Measurements from ENCODE around the gene CYP39A1.

The CYP39A1 gene

GRCh38 chr6:46642928-46643751, 9.5 kb downstream of the CYP39A1 start:
- no peak overlapping the region for H3K9ac ChIP-seq (ENCODE audit: low read length)

DNA sequence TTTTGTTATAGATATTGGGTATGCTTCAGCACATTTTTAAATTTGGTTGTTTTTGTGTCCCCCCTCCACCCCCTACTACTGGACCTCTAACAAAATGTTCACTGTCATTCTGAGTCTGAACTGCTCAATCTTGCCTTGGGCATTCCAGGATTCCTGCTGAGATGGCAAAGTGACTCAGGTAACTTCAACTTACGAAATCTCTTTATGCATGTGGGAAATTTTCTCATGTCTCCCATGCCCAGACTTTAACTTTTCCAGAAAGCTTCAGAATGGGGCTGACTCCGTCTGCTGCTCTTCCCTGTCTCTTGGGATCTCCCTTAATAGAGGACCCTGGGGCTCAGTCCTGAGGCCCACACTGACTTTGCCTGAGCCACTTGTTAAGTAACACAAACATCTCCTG, 14.0 kb downstream of the CYP39A1 start:
- Histone ChIP-seq H3K36me3 (ENCODE audit: control insufficient read depth, insufficient read depth, low read length) (no peaks in the 10 kb centered on the region), H3K9ac (ENCODE audit: low read length) (no peak overlapping the region), H3K27me3 (ENCODE audit: control insufficient read depth, insufficient read depth, low read length) (no peaks in the 10 kb centered on the region), H3K4me3 (ENCODE audit: low read length) (no peak overlapping the region), H3K27ac (ENCODE audit: low read depth, low read length) (no peak overlapping the region), H3K4me1 (ENCODE audit: control insufficient read depth, insufficient read depth, low read length) (no peaks in the 10 kb centered on the region)

More at GRCh38 chr6:46642928-46643751, 9.5 kb downstream of the CYP39A1 start:
- no peaks in the 10 kb centered on the region for H3K27me3 ChIP-seq (ENCODE audit: control insufficient read depth, insufficient read depth, low read length)
- no peak overlapping the region for H3K4me3 ChIP-seq (ENCODE audit: low read length)
- no peaks in the 10 kb centered on the region for H3K4me1 ChIP-seq (ENCODE audit: control insufficient read depth, insufficient read depth, low read length)
- no peaks in the 10 kb centered on the region for H3K36me3 ChIP-seq (ENCODE audit: control insufficient read depth, insufficient read depth, low read length)
- H3K27ac ChIP-seq (ENCODE audit: low read depth, low read length): no peak overlapping the region

DNA sequence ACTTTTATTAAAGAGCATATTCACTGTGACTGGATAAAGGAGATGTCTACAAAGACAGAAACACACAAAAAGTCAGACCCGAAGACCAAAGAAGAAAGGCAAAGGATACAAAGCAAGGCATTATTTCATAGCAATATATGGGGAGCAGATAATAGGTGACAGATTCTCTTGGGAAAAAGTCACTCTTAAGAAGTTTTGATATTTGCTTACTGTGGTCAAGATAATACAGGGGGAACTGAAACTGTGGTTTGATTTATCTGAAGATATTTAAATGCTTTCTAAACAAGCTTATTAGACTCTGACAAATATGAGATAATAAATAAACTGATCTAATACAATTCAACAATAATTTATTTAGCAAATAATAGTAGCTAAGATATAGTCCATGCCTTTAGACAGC, 14.7 kb downstream of the CYP39A1 start:
- Histone ChIP-seq H3K36me3 (ENCODE audit: control insufficient read depth, insufficient read depth, low read length) (no peaks in the 10 kb centered on the region), H3K9ac (ENCODE audit: low read length) (no peak overlapping the region), H3K27ac (ENCODE audit: low read depth, low read length) (no peak overlapping the region), H3K27me3 (ENCODE audit: control insufficient read depth, insufficient read depth, low read length) (no peaks in the 10 kb centered on the region), H3K4me1 (ENCODE audit: control insufficient read depth, insufficient read depth, low read length) (no peaks in the 10 kb centered on the region), H3K4me3 (ENCODE audit: low read length) (no peak overlapping the region)

DNA sequence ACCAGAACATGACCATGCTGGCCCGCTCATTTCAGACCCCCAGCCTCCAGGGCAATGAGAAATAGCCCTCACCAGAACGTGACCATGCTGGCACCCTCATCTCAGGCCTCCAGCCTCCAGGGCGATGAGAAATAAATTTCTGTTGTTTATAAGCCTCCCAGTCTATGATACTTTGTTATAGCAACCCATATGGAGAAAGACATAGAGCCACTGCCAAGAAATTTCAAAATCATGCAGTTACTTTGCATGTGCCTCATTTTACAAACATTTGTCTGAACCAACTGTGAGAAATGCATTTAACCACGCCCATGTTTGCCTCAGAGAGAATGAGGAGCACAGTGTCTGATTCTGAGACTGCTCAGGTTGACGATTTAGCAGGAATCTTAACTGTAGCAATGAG, 15.5 kb downstream of the CYP39A1 start:
- Histone ChIP-seq H3K27me3 (ENCODE audit: control insufficient read depth, insufficient read depth, low read length) (no peaks in the 10 kb centered on the region), H3K27ac (ENCODE audit: low read depth, low read length) (no peak overlapping the region), H3K4me3 (ENCODE audit: low read length) (no peak overlapping the region), H3K4me1 (ENCODE audit: control insufficient read depth, insufficient read depth, low read length) (no peaks in the 10 kb centered on the region), H3K36me3 (ENCODE audit: control insufficient read depth, insufficient read depth, low read length) (no peaks in the 10 kb centered on the region), H3K9ac (ENCODE audit: low read length) (no peak overlapping the region)

DNA sequence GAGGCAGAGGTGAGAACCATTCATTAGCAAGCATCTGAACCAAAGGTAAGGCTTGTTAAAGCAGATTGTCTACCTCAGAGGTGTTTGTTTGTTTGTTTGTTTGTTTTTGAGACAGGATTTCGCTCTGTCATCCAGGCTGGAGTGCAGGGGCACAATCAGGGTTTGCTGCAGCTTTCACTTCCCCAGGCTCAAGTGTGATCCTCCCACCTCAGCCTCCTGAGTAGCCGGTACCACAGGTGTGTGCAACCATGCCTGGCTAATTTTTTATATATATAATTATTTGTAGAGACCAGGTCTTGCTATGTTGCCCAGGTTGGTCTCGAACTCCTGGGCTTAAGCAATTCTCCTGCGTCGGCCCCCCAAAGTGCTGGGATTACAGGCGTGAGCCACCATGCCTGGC, 17.2 kb downstream of the CYP39A1 start:
- Histone ChIP-seq H3K27ac (ENCODE audit: low read depth, low read length) (no peak overlapping the region), H3K4me1 (ENCODE audit: control insufficient read depth, insufficient read depth, low read length) (no peaks in the 10 kb centered on the region), H3K4me3 (ENCODE audit: low read length) (no peak overlapping the region), H3K36me3 (ENCODE audit: control insufficient read depth, insufficient read depth, low read length) (no peaks in the 10 kb centered on the region), H3K9ac (ENCODE audit: low read length) (no peak overlapping the region), H3K27me3 (ENCODE audit: control insufficient read depth, insufficient read depth, low read length) (no peaks in the 10 kb centered on the region)

GRCh38 chr6:46632053-46632452, 20.6 kb downstream of the CYP39A1 start:
- H3K4me3 ChIP-seq (ENCODE audit: low read length): no peak overlapping the region
- H3K27ac ChIP-seq (ENCODE audit: low read depth, low read length): no peak overlapping the region
- no peaks in the 10 kb centered on the region for H3K36me3 ChIP-seq (ENCODE audit: control insufficient read depth, insufficient read depth, low read length)
- H3K4me1 ChIP-seq (ENCODE audit: control insufficient read depth, insufficient read depth, low read length): no peaks in the 10 kb centered on the region
- H3K9ac ChIP-seq (ENCODE audit: low read length): no peak overlapping the region
- no peaks in the 10 kb centered on the region for H3K27me3 ChIP-seq (ENCODE audit: control insufficient read depth, insufficient read depth, low read length)

DNA sequence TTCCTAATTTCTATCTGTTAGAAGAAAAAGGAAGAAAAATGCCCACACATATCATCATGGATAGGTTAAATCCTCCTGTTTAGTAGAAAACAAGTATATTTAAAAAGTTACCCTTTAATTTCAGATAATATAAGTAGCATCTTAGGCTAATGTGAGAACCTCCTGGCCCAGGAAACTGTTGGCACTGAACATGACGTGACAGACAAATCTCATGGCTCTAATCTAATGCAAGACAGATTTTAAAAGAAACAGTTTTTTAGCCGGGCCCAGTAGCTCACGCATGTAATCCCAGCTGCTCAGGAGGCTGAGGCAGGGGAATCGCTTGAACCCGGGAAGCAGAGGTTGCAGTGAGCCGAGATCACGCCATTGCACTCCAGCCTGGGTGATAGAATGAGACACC, 22.9 kb downstream of the CYP39A1 start:
- no peaks in the 10 kb centered on the region for H3K4me1 ChIP-seq (ENCODE audit: control insufficient read depth, insufficient read depth, low read length)

GRCh38 chr6:46628976-46629375, 23.6 kb downstream of the CYP39A1 start:
- Histone ChIP-seq H3K27ac (ENCODE audit: low read depth, low read length) (no peak overlapping the region), H3K4me1 (ENCODE audit: control insufficient read depth, insufficient read depth, low read length) (no peaks in the 10 kb centered on the region), H3K27me3 (ENCODE audit: control insufficient read depth, insufficient read depth, low read length) (no peaks in the 10 kb centered on the region), H3K4me3 (ENCODE audit: low read length) (no peak overlapping the region), H3K9ac (ENCODE audit: low read length) (no peak overlapping the region), H3K36me3 (ENCODE audit: control insufficient read depth, insufficient read depth, low read length) (no peaks in the 10 kb centered on the region)

More for the DNA sequence above, 22.9 kb downstream of the CYP39A1 start:
- no peak overlapping the region for H3K27ac ChIP-seq (ENCODE audit: low read depth, low read length)
- no peaks in the 10 kb centered on the region for H3K36me3 ChIP-seq (ENCODE audit: control insufficient read depth, insufficient read depth, low read length)
- no peaks in the 10 kb centered on the region for H3K27me3 ChIP-seq (ENCODE audit: control insufficient read depth, insufficient read depth, low read length)
- H3K4me3 ChIP-seq (ENCODE audit: low read length): no peak overlapping the region
- H3K9ac ChIP-seq (ENCODE audit: low read length): no peak overlapping the region

GRCh38 chr6:46628498-46628897, 24.1 kb downstream of the CYP39A1 start:
- H3K36me3 ChIP-seq (ENCODE audit: control insufficient read depth, insufficient read depth, low read length): no peaks in the 10 kb centered on the region
- no peaks in the 10 kb centered on the region for H3K27me3 ChIP-seq (ENCODE audit: control insufficient read depth, insufficient read depth, low read length)
- no peak overlapping the region for H3K27ac ChIP-seq (ENCODE audit: low read depth, low read length)
- H3K9ac ChIP-seq (ENCODE audit: low read length): no peak overlapping the region
- H3K4me1 ChIP-seq (ENCODE audit: control insufficient read depth, insufficient read depth, low read length): no peaks in the 10 kb centered on the region
- H3K4me3 ChIP-seq (ENCODE audit: low read length): no peak overlapping the region

DNA sequence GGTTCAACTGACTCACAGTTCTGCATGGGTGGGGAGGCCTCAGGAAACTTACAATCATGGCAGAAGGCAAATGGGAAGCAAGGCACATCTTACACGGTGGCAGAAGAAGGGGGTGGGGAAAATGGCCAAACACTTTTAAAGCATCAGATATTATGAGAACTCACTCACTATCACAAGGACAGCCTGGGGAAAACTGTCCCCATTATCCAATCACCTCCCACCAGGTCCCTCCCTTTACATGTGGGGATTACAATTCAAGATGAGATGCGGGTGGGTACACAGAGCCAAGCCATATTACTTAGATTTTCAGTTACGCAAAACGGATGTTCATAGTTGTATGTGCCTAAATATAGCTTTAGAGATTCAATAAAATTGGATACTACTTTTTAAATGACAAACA, 25.6 kb downstream of the CYP39A1 start:
- H3K36me3 ChIP-seq (ENCODE audit: control insufficient read depth, insufficient read depth, low read length): no peaks in the 10 kb centered on the region
- H3K27ac ChIP-seq (ENCODE audit: low read depth, low read length): no peak overlapping the region
- no peak overlapping the region for H3K9ac ChIP-seq (ENCODE audit: low read length)
- no peaks in the 10 kb centered on the region for H3K4me1 ChIP-seq (ENCODE audit: control insufficient read depth, insufficient read depth, low read length)
- H3K4me3 ChIP-seq (ENCODE audit: low read length): no peak overlapping the region
- H3K27me3 ChIP-seq (ENCODE audit: control insufficient read depth, insufficient read depth, low read length): no peaks in the 10 kb centered on the region

DNA sequence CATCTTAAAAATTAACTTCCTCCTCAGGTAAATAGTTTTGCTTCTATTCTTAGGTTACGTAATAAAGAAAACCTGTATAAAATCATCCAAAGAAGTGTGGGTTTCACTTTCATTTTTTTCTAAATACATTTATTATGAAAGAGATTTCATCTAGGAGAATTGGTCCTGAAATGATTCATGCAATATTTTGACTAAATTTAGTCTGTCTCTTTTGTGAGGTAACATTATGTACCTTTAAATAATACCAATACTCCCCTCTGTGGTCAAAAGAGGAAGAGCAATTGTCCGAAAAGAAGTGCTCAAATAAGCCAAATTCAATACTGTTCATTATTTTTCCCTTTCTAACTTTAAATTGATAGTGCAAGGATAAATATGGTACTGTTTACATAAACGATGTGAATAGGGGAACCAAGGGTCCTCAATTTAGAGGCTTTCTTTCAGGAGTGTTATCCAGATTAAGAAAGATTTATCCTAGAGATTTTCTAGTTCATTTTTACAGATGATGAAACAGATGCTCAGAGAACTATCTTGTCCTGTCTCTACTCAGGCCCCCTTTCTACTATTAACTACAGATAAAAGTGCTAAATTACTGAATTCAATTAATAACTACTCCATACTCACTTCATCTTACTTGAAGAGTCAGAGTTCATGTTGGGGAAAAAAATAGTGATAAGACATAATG, 26.2 kb downstream of the CYP39A1 start:
- Histone ChIP-seq H3K27me3 (ENCODE audit: control insufficient read depth, insufficient read depth, low read length) (no peaks in the 10 kb centered on the region), H3K36me3 (ENCODE audit: control insufficient read depth, insufficient read depth, low read length) (no peaks in the 10 kb centered on the region), H3K4me3 (ENCODE audit: low read length) (no peak overlapping the region), H3K27ac (ENCODE audit: low read depth, low read length) (no peak overlapping the region), H3K9ac (ENCODE audit: low read length) (no peak overlapping the region), H3K4me1 (ENCODE audit: control insufficient read depth, insufficient read depth, low read length) (no peaks in the 10 kb centered on the region)

- Histone ChIP-seq H3K36me3 (ENCODE audit: control insufficient read depth, insufficient read depth, low read length) (no peaks in the 10 kb centered on the region), H3K27ac (ENCODE audit: low read depth, low read length) (no peak overlapping the region)
Observed at GRCh38 chr6:46618726-46619125, 33.9 kb downstream of the CYP39A1 start.

GRCh38 chr6:46612645-46613044, 40.0 kb downstream of the CYP39A1 start:
- H3K36me3 ChIP-seq (ENCODE audit: control insufficient read depth, insufficient read depth, low read length): no peaks in the 10 kb centered on the region
- H3K4me3 ChIP-seq (ENCODE audit: low read length): no peak overlapping the region
- H3K9ac ChIP-seq (ENCODE audit: low read length): no peak overlapping the region
- no peaks in the 10 kb centered on the region for H3K27me3 ChIP-seq (ENCODE audit: control insufficient read depth, insufficient read depth, low read length)
- no peak overlapping the region for H3K27ac ChIP-seq (ENCODE audit: low read depth, low read length)
- H3K4me1 ChIP-seq (ENCODE audit: control insufficient read depth, insufficient read depth, low read length): no peaks in the 10 kb centered on the region

More at GRCh38 chr6:46618726-46619125, 33.9 kb downstream of the CYP39A1 start:
- Histone ChIP-seq H3K9ac (ENCODE audit: low read length) (no peak overlapping the region), H3K27me3 (ENCODE audit: control insufficient read depth, insufficient read depth, low read length) (no peaks in the 10 kb centered on the region), H3K4me1 (ENCODE audit: control insufficient read depth, insufficient read depth, low read length) (no peaks in the 10 kb centered on the region), H3K4me3 (ENCODE audit: low read length) (no peak overlapping the region)

Data from rectal smooth muscle tissue (tissue), 1 donor.